NCI-H510A treated with DMSO at 0.1 percent for 48 hours (cell line): ENCODE results near the gene SGMS1.

Source experiments
- DNase-seq: peaks from one replicate; lab custom pipeline; 2025; lab: John Stamatoyannopoulos, UW

The SGMS1 gene

DNA sequence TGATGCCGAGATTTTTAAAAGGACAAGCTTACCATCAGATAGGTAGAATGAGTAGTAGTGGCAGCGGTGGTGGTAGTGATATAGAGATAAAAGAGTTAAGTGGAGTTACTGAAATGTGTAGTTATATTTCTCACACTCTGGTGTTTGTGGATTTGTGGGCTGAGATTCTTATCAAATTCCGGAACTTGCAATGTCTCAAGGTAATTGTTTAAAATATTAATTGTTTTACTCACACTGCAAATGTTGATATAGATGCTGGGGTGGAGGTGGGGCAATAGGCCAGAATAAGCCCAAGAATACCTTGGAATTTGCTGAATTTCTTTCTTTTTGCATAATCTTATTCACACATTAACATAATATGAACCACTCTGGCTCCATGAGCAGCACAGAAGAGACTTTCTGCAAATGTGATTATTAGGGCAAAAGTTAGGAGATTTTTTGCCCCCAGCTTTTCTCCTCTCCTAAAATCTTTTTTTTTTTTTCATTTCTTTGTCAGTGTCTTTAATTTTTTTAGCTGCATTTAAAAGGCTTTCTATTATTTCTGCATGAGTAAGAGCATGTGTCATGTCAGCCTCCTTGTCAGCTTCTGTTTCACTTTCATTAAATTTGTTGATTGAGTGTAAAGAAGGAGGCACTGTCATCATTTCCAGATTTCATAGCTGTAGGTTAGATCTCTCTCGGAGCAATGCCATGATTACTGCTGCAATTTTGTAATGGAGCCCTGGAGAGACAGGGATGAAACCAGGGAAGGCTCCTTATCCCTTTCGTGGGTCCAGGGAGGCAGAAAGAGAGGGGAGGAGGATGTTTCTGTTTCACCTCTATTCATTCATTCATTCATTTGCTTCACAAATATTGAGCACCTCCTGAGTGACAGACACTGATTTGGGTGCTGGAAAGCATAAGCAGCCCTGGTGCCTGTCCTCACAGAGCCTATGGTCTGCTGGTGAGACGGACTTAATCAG, 13.1 kb upstream of the SGMS1 start:
- DNase-seq: no peak

DNA sequence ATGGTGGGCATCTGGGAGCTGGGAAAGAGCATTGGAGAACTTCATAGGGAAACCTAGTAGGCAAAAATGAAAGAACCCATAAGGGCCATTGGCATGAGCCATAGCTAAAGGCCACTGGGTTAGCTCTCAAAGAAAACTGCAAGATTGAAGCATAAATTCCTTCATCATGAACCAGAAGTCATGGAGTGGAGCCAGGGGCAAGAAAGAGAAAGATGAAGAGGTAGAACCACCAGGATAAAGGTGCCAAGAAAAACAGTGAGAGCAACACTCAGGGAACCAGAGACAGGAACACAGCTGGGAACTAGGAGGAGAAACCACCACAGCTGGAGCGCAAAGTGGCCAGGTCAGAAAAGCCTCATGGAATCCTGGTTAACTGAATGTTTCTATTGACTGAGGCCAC, 11.5 kb upstream of the SGMS1 start:
- no peak for DNase-seq

DNA sequence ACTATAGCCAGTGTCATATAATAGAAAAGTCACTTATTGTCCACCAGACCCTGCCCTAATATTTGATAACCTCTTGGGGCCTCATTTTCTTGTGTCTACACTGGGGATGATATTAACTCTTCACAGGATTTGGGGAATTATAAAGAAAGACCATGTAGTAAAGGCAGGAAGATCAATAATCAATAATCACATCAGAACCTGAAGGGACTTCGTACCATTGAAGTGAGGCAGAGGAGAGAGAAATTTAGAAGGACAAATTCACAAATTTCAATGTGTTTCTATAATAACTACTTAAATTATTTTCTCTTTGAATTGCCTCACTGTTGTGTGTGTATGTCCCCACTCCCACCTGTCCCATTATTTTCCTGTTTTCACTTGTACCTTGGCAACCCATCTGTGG, 10.7 kb upstream of the SGMS1 start:
- no peak for DNase-seq

DNA sequence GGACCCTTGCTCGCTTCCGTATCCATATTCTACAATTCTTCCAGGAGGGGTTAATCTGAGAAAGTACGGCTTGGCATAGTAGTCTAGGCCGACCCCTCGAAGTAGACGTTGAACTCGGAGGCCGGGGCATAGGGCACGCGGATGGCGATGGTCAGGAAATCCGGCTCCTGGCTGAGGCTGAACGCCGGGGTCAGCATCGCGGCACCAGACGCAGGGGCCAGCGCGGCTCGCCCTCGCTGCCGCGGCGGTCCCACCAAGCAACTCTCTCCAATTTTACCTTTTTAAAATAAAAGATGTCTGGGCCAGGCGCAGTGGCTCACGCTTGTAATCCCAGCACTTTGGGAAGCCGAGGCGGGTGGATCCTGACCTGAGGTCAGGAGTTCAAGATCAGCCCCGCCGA, 7.3 kb upstream of the SGMS1 start:
- no peak for DNase-seq

- DNase-seq: no peak
These were observed 5.9 kb upstream of the SGMS1 start for GRCh38 chr10:50629495-50630122.

- no peak for DNase-seq
These were observed 4.1 kb upstream of the SGMS1 start for GRCh38 chr10:50627896-50628295.

GRCh38 chr10:50627443-50627842, 3.7 kb upstream of the SGMS1 start:
- DNase-seq: no peak

GRCh38 chr10:50625649-50626132, 1.9 kb upstream of the SGMS1 start:
- peak; percentile 21 for DNase-seq

DNA sequence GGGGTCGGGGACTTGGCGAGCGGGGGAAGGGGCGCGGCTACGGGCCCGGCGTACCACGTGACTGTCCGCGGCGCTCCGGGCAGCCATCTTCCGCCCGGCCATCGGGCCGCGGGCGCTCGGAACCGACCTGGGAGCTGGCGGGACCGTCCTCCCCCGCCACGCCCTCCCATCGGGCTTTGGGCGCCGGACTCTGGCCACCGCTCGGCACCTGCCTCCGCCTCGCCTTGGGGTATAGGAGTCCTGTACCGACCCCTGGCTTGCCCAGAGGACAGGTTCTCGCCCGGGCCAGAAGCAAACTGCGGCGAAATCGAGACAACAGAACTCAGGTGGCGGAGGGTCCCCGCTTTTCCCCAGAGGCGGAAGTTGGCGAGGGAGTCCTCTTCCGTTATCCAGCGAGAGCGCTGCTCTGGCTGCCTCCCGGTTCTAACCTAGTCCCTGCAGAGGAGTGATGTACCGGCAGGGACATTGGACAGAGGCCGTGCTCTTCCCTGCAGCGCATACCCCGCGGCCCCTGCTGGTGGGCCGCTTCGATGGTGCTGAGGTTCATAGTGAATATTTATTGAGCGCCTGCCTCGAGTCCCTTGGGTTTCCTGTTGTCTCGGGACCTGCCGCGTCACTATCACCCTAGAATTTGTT, 1.2 kb upstream of the SGMS1 start:
- DNase-seq: peak; percentile 72

- DNase-seq: peak; percentile 72
These were observed 683 bp upstream of the SGMS1 start for GRCh38 chr10:50624413-50624865.

GRCh38 chr10:50622706-50623662, 772 bp downstream of the SGMS1 start:
- no peak for DNase-seq

- DNase-seq: peak; percentile 46
These were observed 1.6 kb downstream of the SGMS1 start for GRCh38 chr10:50621968-50622705.

DNA sequence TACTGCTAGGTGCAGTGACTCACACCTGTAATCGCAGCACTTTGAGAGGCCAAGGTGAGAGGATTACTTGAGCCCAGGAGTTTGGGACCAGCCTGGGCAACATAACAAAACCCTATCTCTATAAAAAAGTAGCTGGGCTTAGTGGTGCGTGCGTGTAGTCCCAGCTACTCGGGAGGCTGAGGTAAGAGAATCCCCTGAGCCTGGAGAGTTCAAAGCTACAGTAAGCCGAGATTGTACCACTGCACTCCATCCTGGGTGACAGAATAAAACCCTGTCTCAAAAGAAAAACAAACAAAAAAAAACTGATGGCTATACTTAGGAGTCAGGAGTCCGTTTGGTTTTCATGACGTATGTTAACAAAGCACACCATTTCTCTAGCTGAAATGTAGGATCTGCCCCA, 2.9 kb downstream of the SGMS1 start:
- DNase-seq: no peak

DNA sequence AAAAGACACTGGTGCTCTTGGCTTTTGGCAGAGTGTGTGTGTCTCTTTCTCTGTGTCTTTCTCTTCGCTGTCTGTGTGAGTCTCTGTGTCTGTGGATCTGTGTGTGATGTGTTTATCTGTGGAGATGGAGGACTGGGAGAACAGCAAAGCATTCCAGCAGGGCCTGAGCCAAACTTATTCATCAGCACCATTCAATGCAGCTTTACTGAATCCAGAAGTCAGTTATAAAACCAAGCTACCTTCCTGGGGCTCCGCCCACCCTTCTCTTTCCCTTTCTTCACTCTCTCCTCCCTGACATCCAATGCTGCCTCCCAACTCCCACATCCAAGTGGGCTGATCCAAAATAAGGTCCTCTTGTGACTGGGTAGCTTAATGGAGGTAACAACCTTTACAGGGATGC, 3.9 kb downstream of the SGMS1 start:
- no peak for DNase-seq

- no peak for DNase-seq
These were observed 4.6 kb downstream of the SGMS1 start for GRCh38 chr10:50619166-50619565.

DNA sequence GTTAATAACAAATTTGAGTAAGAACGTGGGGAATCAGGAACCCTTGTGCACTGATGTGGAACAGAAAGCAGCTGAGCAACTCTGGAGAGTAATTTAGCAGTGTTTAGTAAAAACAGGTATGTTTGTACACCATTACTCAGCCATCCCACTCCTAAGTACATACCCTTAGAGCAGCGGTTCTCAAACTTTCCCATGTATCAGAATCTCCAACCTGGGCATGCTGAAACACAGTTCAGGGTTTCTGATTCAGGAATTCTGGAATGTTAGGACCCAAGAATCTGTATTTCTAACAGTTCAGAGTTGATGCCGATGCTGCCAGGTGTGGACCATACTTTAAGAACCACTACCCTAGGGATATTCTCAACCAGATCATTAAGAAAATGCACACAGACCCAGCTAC, 5.1 kb downstream of the SGMS1 start:
- DNase-seq: no peak

GRCh38 chr10:50615658-50616057, 8.1 kb downstream of the SGMS1 start:
- no peak for DNase-seq

- peak; percentile 52 for DNase-seq
These were observed 9.2 kb downstream of the SGMS1 start for GRCh38 chr10:50614444-50615137.

DNA sequence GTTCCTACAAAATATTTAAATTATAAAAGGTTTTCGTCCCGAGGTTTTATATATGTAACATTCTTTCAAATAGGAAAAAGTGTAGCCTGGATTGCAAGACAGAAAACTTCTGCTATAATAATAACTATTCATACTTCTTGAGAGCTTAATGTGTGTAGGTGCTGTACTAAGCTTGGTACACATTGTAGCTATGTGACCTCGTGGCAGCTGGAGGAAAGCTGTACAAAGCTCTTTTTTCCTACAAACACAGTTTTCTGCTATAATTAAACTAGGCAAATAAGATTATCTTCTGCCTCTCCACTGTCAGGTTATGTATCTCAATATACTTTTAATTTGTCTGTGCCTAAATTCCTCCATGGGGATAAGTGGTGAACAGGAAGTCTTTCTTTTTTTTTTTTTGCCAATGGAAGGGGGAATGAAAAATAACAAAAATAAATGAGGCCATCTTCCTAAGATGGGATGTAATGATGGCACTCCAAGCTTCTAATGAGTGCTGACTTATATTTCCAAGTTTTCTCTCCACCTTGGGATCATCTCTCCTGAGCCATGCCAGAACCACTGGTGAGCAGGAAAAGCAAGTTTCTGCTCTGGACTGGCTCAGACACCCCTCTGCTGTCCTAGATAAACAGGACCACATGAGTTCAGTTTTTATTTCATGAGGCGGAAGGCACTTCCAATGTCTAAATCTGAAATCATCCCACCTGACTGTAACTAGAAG, 9.9 kb downstream of the SGMS1 start:
- no peak for DNase-seq

DNA sequence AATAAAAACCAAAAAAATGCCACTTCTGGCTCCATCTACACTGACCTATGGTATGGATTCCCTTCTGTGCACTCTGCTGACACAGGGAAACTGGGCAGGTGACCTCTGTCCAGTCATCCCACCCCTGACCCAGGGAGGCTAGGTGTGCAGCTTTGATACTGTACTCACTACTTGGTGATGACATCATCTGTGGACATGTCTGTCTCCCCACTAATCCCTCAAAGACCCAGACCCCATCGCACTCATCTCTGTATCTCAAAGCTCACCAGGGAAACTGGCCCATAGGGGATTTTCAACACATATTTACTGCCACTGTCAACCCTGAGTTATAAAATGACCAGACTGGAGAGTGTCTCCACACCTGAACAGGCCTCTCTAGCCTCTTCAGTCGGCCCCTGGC, 10.6 kb downstream of the SGMS1 start:
- no peak for DNase-seq
